HCT116 (cell line): ENCODE results near the gene CREBRF.

ENCODE experiments used
- CEBPB ChIP-seq: IDR thresholded peaks from 2 replicates; pipeline ENCODE4 v1.6.1; 2012; ENCODE audit warnings: low read depth
- EZH2 ChIP-seq: fragments of 200-600 bp; sonication (generic); IDR thresholded peaks from 2 replicates; pipeline ENCODE4 v1.6.1; 2017; ENCODE audit warnings: antibody characterized with exemption, mixed run types
- EZH2phosphoT487 ChIP-seq: fragments of 200-600 bp; IDR thresholded peaks from 2 replicates; pipeline ENCODE4 v1.6.1; 2018; ENCODE audit warnings: antibody characterized with exemption, borderline replicate concordance
- POLR2A ChIP-seq: IDR thresholded peaks from 2 replicates; pipeline ENCODE4 v1.7.0; 2011; ENCODE audit warnings: borderline replicate concordance; ENCODE audit not compliant: insufficient read depth, insufficient read length; ENCODE audit errors: extremely low read depth
- POLR2AphosphoS5 ChIP-seq: IDR thresholded peaks from 2 replicates; pipeline ENCODE4 v1.6.1; 2011; ENCODE audit warnings: mild to moderate bottlenecking, low read depth, low read length, moderate library complexity
- RAD21 ChIP-seq: IDR thresholded peaks from 2 replicates; pipeline ENCODE4 v1.6.1; 2012; ENCODE audit warnings: low read depth, mild to moderate bottlenecking
- SIN3A ChIP-seq: IDR thresholded peaks from 2 replicates; pipeline ENCODE4 v1.6.1; 2012; ENCODE audit warnings: low read depth
- SP1 ChIP-seq: IDR thresholded peaks from 2 replicates; pipeline ENCODE4 v1.6.1; 2012; ENCODE audit warnings: low read depth
- TCF7L2 ChIP-seq: IDR thresholded peaks from 2 replicates; pipeline ENCODE4 v1.7.0; 2011; ENCODE audit warnings: borderline replicate concordance, inconsistent platforms; ENCODE audit not compliant: insufficient read depth, insufficient read length; ENCODE audit errors: extremely low read depth
- YY1 ChIP-seq: IDR thresholded peaks from 2 replicates; pipeline ENCODE4 v1.6.1; 2011; ENCODE audit warnings: low read length, low read depth, moderate library complexity, mild to moderate bottlenecking; ENCODE audit not compliant: insufficient replicate concordance; ENCODE audit errors: extremely low read depth
- ZNF274 ChIP-seq: fragments of 200-500 bp; sonication (Bioruptor generic); IDR thresholded peaks from 2 replicates; pipeline ENCODE4 v1.6.1; 2014; ENCODE audit warnings: mild to moderate bottlenecking, low read depth, low read length, inconsistent platforms
- TF ChIP-seq, protein P1 (sequence below), 3 experiments: fragments of 200-600 bp in 1 of 3; sonication (generic) in 1 of 3; IDR thresholded peaks in 2 of 3; conservative IDR thresholded peaks in 1 of 3; 2 replicates each; pipeline ENCODE4 v1.5.1; 2012 to 2017; ENCODE audit warnings: low read depth in 2 of 3, low read length in 2 of 3, antibody characterized with exemption in 1 of 3, borderline replicate concordance in 1 of 3, control low read depth in 1 of 3, mild to moderate bottlenecking in 1 of 3, mixed read lengths in 1 of 3, mixed run types in 1 of 3, moderate library complexity in 1 of 3; ENCODE audit not compliant: insufficient read depth in 1 of 3
- TF ChIP-seq, protein P2 (sequence below): IDR thresholded peaks from 2 replicates; pipeline ENCODE4 v1.6.1; 2011; ENCODE audit warnings: mild to moderate bottlenecking, low read length, moderate library complexity; ENCODE audit not compliant: insufficient replicate concordance; ENCODE audit errors: extremely low read depth
- TF ChIP-seq, protein P3 (sequence below): IDR thresholded peaks from 2 replicates; pipeline ENCODE4 v1.6.1; 2012

DNA sequence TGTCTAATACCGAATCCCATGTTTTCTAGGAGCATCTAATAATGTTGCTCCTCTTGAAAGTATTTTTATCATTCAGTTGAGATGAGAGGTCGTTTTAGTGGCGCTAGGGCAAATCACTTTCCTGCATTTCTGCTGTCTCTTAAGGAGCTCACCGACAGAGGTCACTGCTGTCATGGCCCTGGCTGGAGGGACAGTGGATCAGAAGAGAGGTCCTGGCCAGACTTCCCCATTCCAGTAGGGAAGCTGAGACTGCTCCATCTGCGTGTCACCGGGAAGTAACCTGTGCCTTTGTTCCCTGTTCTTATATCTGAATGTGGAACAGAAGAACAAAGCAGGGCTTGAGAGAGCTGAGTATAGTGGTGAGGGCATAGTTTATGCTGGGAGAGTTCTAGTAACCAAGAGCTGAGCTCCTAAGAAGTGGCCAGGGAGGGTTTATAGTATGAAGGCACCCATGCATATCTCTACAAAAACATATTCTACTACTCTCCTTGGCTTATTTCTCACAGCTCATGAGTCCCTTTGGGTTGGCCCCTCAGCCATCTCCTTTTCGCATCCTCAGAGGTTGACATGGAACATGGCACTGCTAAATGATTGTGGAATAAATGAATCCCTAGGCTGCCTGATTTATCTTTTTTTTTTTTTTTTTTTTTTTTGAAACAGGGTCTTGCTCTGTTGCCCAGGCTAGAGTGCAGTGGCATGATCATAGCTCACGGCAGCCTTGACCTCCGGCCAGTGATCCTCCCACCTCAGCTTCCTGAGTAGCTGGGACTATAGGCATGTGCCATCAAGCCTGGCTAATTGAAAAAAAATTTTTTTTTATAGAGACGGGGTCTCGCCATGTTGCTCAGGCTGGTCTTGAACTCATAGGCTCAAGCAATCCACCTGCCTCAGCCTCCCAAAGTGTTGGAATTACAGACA, 45.3 kb upstream of the CREBRF start:
- TF ChIP-seq, protein P1, sequence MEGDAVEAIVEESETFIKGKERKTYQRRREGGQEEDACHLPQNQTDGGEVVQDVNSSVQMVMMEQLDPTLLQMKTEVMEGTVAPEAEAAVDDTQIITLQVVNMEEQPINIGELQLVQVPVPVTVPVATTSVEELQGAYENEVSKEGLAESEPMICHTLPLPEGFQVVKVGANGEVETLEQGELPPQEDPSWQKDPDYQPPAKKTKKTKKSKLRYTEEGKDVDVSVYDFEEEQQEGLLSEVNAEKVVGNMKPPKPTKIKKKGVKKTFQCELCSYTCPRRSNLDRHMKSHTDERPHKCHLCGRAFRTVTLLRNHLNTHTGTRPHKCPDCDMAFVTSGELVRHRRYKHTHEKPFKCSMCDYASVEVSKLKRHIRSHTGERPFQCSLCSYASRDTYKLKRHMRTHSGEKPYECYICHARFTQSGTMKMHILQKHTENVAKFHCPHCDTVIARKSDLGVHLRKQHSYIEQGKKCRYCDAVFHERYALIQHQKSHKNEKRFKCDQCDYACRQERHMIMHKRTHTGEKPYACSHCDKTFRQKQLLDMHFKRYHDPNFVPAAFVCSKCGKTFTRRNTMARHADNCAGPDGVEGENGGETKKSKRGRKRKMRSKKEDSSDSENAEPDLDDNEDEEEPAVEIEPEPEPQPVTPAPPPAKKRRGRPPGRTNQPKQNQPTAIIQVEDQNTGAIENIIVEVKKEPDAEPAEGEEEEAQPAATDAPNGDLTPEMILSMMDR (IDR thresholded peaks at IDR 0.05 in 2 of 3, conservative IDR thresholded peaks at IDR 0.05 in 1 of 3; ENCODE audit: borderline replicate concordance in 1 of 3, insufficient read depth in 1 of 3, low read depth in 2 of 3, low read length in 2 of 3), result 0 out of 6 replicates have a peak, but pooled peaks of 1 of the 3 experiments have one; percentile 6
- no peak for TF ChIP-seq TCF7L2
- no peak for TF ChIP-seq YY1
- peak; percentile 32 for TF ChIP-seq RAD21
- TF ChIP-seq POLR2AphosphoS5, result no peak
- TF ChIP-seq SIN3A, result no peak
- TF ChIP-seq, protein P2, sequence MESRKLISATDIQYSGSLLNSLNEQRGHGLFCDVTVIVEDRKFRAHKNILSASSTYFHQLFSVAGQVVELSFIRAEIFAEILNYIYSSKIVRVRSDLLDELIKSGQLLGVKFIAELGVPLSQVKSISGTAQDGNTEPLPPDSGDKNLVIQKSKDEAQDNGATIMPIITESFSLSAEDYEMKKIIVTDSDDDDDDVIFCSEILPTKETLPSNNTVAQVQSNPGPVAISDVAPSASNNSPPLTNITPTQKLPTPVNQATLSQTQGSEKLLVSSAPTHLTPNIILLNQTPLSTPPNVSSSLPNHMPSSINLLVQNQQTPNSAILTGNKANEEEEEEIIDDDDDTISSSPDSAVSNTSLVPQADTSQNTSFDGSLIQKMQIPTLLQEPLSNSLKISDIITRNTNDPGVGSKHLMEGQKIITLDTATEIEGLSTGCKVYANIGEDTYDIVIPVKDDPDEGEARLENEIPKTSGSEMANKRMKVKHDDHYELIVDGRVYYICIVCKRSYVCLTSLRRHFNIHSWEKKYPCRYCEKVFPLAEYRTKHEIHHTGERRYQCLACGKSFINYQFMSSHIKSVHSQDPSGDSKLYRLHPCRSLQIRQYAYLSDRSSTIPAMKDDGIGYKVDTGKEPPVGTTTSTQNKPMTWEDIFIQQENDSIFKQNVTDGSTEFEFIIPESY, result no peak
- TF ChIP-seq, protein P3, sequence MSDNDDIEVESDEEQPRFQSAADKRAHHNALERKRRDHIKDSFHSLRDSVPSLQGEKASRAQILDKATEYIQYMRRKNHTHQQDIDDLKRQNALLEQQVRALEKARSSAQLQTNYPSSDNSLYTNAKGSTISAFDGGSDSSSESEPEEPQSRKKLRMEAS, result no peak
- TF ChIP-seq ZNF274, result no peak
- no peak for TF ChIP-seq CEBPB
- TF ChIP-seq SP1, result no peak
- TF ChIP-seq POLR2A, result no peak
- TF ChIP-seq EZH2, result no peak
- TF ChIP-seq EZH2phosphoT487, result no peak
